SK-MEL-5 (cell line): ENCODE results near the gene UGT2B17. TPM values are rescaled to one million over a fixed set of nuclear protein-coding genes. Genes with fewer than 3 reads are reported as not detected.
"Not testable (repeated sequence)": the region's sequence is repeated elsewhere in the genome, so short reads cannot be mapped to it uniquely, and the experiment has no call there.

Experiments
- DNase-seq: peaks from one replicate; pipeline ENCODE4 v3.0.0-alpha.2; 2016; ENCODE audit warnings: low read depth, low spot score
- in situ Hi-C: cut with HindIII; loops from 2 replicates; pipeline ENCODE4 v1.10.0; 2016; ENCODE audit warnings: low sequenced_read_pairs, high pct_unique_total_duplicates, low pct_unique_long_range_greater_than_20kb
- polyA plus RNA-seq, 2 experiments: library from polyadenylated mRNA; depleted of rRNA; stranded (reverse); fragments of >200 nt; gene quantifications; 2 replicates each; pipeline ENCODE4 v1.2.3, GENCODE V29; 2015
- total RNA-seq: library from RNA; depleted of rRNA; stranded (reverse); fragments of >200 nt; shearing (Covaris generic); gene quantifications from 2 replicates; pipeline ENCODE4 v1.2.3, GENCODE V29; 2014; rRNA removed

Gene UGT2B17
- total RNA-seq: not detected in 2 replicates
- polyA plus RNA-seq (2015; cell fraction: cytosol; rRNA removed): not detected in 2 replicates
- not detected in 2 replicates for polyA plus RNA-seq (2015; cell fraction: nucleus; rRNA removed)

GRCh38 chr4:68576272-68577125 lies at the start of gene UGT2B17:
TSS of gene UGT2B17 (minus strand) at chr4:68576322. CDS start at chr4:68568484, 7,838 bp downstream.
- no peak for DNase-seq
- in situ Hi-C loops: no loop called here

DNA sequence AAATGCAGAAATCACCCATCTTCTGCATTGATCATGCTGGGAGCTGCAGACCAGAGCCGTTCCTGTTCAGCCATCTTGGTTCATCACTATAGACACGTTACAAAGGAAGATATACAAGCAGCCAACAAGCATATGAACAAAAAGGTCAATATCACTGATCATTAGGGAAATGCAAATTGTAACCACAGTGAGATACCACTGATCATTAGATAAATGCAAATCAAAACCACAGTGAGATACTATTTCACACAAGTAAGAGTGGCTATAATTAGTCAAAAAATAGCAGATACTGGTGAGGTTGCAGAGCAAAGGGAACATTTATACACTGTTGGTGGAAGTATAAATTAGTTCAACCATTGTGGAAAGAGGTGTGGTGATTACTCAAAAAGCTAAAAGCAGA lies 46.6 kb upstream of the UGT2B17 start:
- DNase-seq, in situ Hi-C loops: not testable (repeated sequence)

GRCh38 chr4:68617003-68617698 lies 41.0 kb upstream of the UGT2B17 start:
- DNase-seq: no peak
- in situ Hi-C loops: no loop called here

- in situ Hi-C loops: no loop called here
- DNase-seq: no peak
These were observed 39.7 kb upstream of the UGT2B17 start for GRCh38 chr4:68615699-68616422.

DNA sequence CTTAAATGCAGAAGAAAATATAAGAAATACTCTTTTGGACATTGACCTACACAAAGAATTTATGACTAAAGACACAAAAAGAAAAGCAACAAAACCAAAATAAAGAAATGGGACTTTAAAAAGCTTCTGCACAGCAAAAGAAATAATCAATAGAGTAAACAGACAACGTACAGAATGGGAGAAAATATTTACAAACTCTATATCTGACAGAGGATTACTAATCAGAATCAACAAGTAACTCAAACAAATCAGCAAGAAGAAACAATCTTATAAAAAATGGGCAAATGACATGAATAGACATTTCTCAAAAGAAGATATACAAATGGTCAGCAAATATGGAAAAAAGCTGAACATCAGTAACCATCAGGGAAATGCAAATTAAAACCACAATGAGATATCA lies 37.6 kb upstream of the UGT2B17 start:
- in situ Hi-C loops: no loop called here
- DNase-seq: no peak

GRCh38 chr4:68606240-68606639 lies 30.1 kb upstream of the UGT2B17 start:
- no peak for DNase-seq
- in situ Hi-C loops: no loop called here

GRCh38 chr4:68599150-68599549 lies 23.0 kb upstream of the UGT2B17 start:
- no peak for DNase-seq
- in situ Hi-C loops: no loop called here

- DNase-seq: no peak
- in situ Hi-C loops: no loop called here
These were observed 21.4 kb upstream of the UGT2B17 start for GRCh38 chr4:68597482-68597881.

- DNase-seq: no peak
- in situ Hi-C loops: no loop called here
These were observed 18.6 kb upstream of the UGT2B17 start for GRCh38 chr4:68594678-68595077.

GRCh38 chr4:68593112-68593511 lies 17.0 kb upstream of the UGT2B17 start:
- no peak for DNase-seq

DNA sequence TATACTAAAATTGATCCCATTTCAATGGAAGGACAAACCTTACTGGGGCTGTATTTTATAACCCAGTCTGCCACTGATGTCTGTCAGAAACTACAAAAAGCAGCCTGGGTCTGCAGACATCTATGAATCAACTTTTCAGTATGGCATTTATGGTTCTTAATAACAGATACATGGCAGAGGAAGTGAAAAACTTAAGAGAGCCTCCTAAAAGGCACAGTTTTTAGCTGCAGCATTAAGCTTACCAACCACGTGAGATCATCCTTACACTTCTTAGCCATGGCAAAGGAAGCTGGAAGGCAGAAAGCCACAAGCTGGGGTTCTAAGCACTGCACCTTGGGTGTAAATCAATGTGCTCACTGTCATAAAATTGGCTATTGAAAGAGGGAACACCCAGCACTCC lies 16.6 kb upstream of the UGT2B17 start:
- in situ Hi-C loops: no loop called here
- DNase-seq: no peak

More at GRCh38 chr4:68593112-68593511, 17.0 kb upstream of the UGT2B17 start:
- in situ Hi-C loops: no loop called here

GRCh38 chr4:68591204-68591603 lies 15.1 kb upstream of the UGT2B17 start:
- in situ Hi-C loops: no loop called here
- no peak for DNase-seq

DNA sequence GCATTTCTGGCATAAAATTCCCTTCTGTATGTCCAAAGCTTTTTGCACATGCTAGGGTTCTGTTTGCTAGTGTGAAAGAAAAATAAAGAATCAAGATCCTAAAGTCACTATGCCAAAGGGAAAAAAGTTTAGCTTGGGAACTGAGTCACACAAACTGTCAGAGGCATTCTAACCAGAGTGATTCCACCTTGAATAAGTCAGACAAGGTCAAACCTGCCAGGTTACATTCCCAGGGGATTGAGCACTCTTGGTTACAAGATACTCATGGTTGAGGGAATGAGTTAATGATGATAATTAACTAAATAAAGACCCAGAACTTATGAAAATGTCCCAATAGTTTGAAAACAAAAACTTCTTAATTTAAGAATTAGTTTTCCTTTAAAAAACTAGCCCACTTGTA lies 13.7 kb upstream of the UGT2B17 start:
- in situ Hi-C loops: no loop called here
- DNase-seq: no peak

- DNase-seq: no peak
- in situ Hi-C loops: no loop called here
These were observed 6.2 kb upstream of the UGT2B17 start for GRCh38 chr4:68582339-68582717.

- no peak for DNase-seq
- in situ Hi-C loops: no loop called here
These were observed 5.5 kb upstream of the UGT2B17 start for GRCh38 chr4:68581383-68582338.

DNA sequence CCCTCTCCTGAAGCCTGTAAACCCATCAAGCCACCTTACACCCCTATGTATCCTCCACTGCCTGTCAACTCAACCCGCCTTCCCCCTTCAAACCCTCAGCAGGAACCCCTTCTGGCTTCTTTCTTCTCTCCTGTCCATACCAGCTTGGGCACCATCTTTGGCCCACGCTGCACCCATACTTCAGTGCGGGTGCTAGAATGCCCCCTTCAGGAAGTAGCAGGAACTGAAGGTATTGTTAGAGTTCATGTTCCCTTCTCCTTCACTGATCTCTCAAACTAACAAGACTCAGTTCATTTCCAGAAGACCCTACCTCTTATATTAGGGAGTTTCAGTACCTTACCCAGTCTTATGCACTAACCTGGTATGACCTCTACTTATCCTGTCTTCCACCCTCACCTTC lies 1.5 kb upstream of the UGT2B17 start:
- in situ Hi-C loops: no loop called here
- DNase-seq: no peak

GRCh38 chr4:68575636-68576035 lies 486 bp downstream of the UGT2B17 start:
- DNase-seq, in situ Hi-C loops: not testable (repeated sequence)
